Motor neuron (in vitro differentiated cells): ENCODE measurements around the gene B3GAT1. TPM values are rescaled to one million over a fixed set of nuclear protein-coding genes. Genes with fewer than 3 reads are reported as not detected.

Experiments used
- ATAC-seq, 8 experiments: fragments of 200-7000 bp; cut with Tn5 transposase; replicated peaks in 6 of 8; 2 replicates each; pipeline ENCODE4 v1.8.0; 2021; ENCODE audit warnings: mild to moderate bottlenecking in 8 of 8, moderate library complexity in 8 of 8
- H3K27ac ChIP-seq, 2 donors: fragments of 250-450 bp; sonication (Bioruptor Pico); 2 replicates each; pipeline ENCODE4 v1.9.0; 2021; ENCODE audit warnings: antibody characterized with exemption in 2 of 2, mild to moderate bottlenecking in 2 of 2, moderate library complexity in 1 of 2
- H3K4me1 ChIP-seq, 2 donors: fragments of 250-450 bp; sonication (Bioruptor Pico); replicated peaks in 1 of 2; 2 replicates each; pipeline ENCODE4 v1.6.1; 2021; ENCODE audit warnings: antibody characterized with exemption in 2 of 2, mild to moderate bottlenecking in 2 of 2, moderate library complexity in 1 of 2
- H3K4me3 ChIP-seq, 5 donors: fragments of 250-450 bp; sonication (Bioruptor Pico); 2 replicates each; pipeline ENCODE4 v1.9.0; 2021; ENCODE audit warnings: antibody characterized with exemption in 5 of 5, mild to moderate bottlenecking in 5 of 5, moderate library complexity in 4 of 5
- WGBS, 10 experiments: fragments of 450-650 bp; shearing (Covaris generic); methylation state at CpG; one replicate each; pipeline ENCODE4 v1.0.0; 2022; 5-methylcytosine and 5-hydroxymethylcytosine counted together
- in situ Hi-C, 9 experiments: fragments of 400-800 bp; cut with MboI; loops; one replicate each; pipeline ENCODE4 v1.15.0; 2021; ENCODE audit warnings: low sequenced_read_pairs in 9 of 9, low pct_unique_long_range_greater_than_20kb in 2 of 9; ENCODE audit not compliant: unreplicated experiment in 9 of 9
- total RNA-seq, 8 experiments: library from RNA; unstranded; fragments of 300-600 nt; gene quantifications; 2 replicates each; pipeline versions ENCODE4 v1.2.3 to v1.2.4, GENCODE V29; 2022

Gene B3GAT1
- total RNA-seq, 8 experiments from 2014 or later: 0.18 to 23.9 (median 17.6) TPM

GRCh38 chr11:134380229-134380628, 31.8 kb downstream of the B3GAT1 start:
- WGBS, 10 experiments: 0 to 96% (median 20%) methylated on average over 1 to 7 of the region's 12 CpGs; no CpG with 5 or more reads in 7 of the 10 experiments
- in situ Hi-C loops: no loop called here
- ATAC-seq: no peak
- Histone ChIP-seq H3K27ac (no peak overlapping the region), H3K4me1 (no peaks in the 10 kb centered on the region), H3K4me3 (no peak overlapping the region)

GRCh38 chr11:134379241-134379640, 32.8 kb downstream of the B3GAT1 start:
- Histone ChIP-seq H3K4me1 (no peaks in the 10 kb centered on the region), H3K4me3 (no peak overlapping the region), H3K27ac (no peak overlapping the region)
- ATAC-seq: no peak
- in situ Hi-C loops: no loop called here
- 90% methylated on average over 2 of the region's 2 CpGs; no CpG with 5 or more reads in 9 of the 10 experiments for WGBS, 10 experiments

GRCh38 chr11:134377876-134378275, 34.2 kb downstream of the B3GAT1 start:
- WGBS, 10 experiments: 60 to 100% (median 100%) methylated on average over 1 to 4 of the region's 14 CpGs; no CpG with 5 or more reads in 7 of the 10 experiments
- no peak for ATAC-seq
- H3K4me1 ChIP-seq: no peaks in the 10 kb centered on the region
- no peak overlapping the region for H3K4me3 ChIP-seq
- H3K27ac ChIP-seq: no peak overlapping the region
- in situ Hi-C loops: no loop called here

GRCh38 chr11:134376150-134376921, 35.7 kb downstream of the B3GAT1 start:
- ATAC-seq: no peak
- WGBS, 10 experiments: 0 to 50% (median 20%) methylated on average over 1 to 7 of the region's 18 CpGs; no CpG with 5 or more reads in 5 of the 10 experiments
- H3K4me1 ChIP-seq: no peaks in the 10 kb centered on the region
- in situ Hi-C loops: no loop called here
- H3K27ac ChIP-seq: no peak overlapping the region
- no peak overlapping the region for H3K4me3 ChIP-seq

GRCh38 chr11:134374891-134375550, 37.0 kb downstream of the B3GAT1 start:
- no peaks in the 10 kb centered on the region for H3K4me1 ChIP-seq
- WGBS, 10 experiments: 38 to 100% (median 88%) methylated on average over 1 to 6 of the region's 16 CpGs; no CpG with 5 or more reads in 2 of the 10 experiments
- in situ Hi-C loops: no loop called here
- H3K4me3 ChIP-seq: no peak overlapping the region
- ATAC-seq: no peak
- no peak overlapping the region for H3K27ac ChIP-seq

GRCh38 chr11:134374171-134374570, 37.9 kb downstream of the B3GAT1 start:
- no peaks in the 10 kb centered on the region for H3K4me1 ChIP-seq
- no peak for ATAC-seq
- H3K27ac ChIP-seq: no peak overlapping the region
- in situ Hi-C loops: no loop called here
- 25 to 100% (median 92%) methylated on average over 1 to 5 of the region's 9 CpGs; no CpG with 5 or more reads in 5 of the 10 experiments for WGBS, 10 experiments
- no peak overlapping the region for H3K4me3 ChIP-seq

GRCh38 chr11:134373591-134374052, 38.4 kb downstream of the B3GAT1 start:
- H3K27ac ChIP-seq: no peak overlapping the region
- in situ Hi-C loops: no loop called here
- no peak for ATAC-seq
- 28 to 92% (median 85%) methylated on average over 3 to 5 of the region's 14 CpGs; no CpG with 5 or more reads in 7 of the 10 experiments for WGBS, 10 experiments
- H3K4me1 ChIP-seq: no peaks in the 10 kb centered on the region
- H3K4me3 ChIP-seq: no peak overlapping the region

- H3K4me1 ChIP-seq: no peaks in the 10 kb centered on the region
- in situ Hi-C loops: no loop called here
- H3K4me3 ChIP-seq: no peak overlapping the region
- WGBS, 10 experiments: 61 to 100% (median 85%) methylated on average over 1 to 6 of the region's 8 CpGs; no CpG with 5 or more reads in 3 of the 10 experiments
- no peak overlapping the region for H3K27ac ChIP-seq
- peak in 1 of 8 experiments; percentile 42 for ATAC-seq
Observed at GRCh38 chr11:134372961-134373360, 39.1 kb downstream of the B3GAT1 start.

GRCh38 chr11:134372536-134372935, 39.5 kb downstream of the B3GAT1 start:
- H3K27ac ChIP-seq: no peak overlapping the region
- no peak for ATAC-seq
- 6 to 100% (median 90%) methylated on average over 1 to 6 of the region's 10 CpGs; no CpG with 5 or more reads in 5 of the 10 experiments for WGBS, 10 experiments
- in situ Hi-C loops: no loop called here
- H3K4me3 ChIP-seq: no peak overlapping the region
- no peaks in the 10 kb centered on the region for H3K4me1 ChIP-seq

GRCh38 chr11:134371436-134372185, 40.4 kb downstream of the B3GAT1 start:
- Histone ChIP-seq H3K4me1 (peaks cover 0 to 4% of the 10 kb centered on the region in 2 donors), H3K27ac (no peak overlapping the region), H3K4me3 (no peak overlapping the region)
- WGBS, 10 experiments: 0 to 100% (median 95%) methylated on average over 1 to 12 of the region's 22 CpGs; no CpG with 5 or more reads in 5 of the 10 experiments
- in situ Hi-C loops: no loop called here
- ATAC-seq: no peak

- Histone ChIP-seq H3K4me3 (no peak overlapping the region), H3K4me1 (peaks cover 0 to 8% of the 10 kb centered on the region in 2 donors), H3K27ac (no peak overlapping the region)
- in situ Hi-C loops: no loop called here
- no peak for ATAC-seq
- 33 to 100% (median 94%) methylated on average over 2 to 4 of the region's 19 CpGs; no CpG with 5 or more reads in 4 of the 10 experiments for WGBS, 10 experiments
Observed at GRCh38 chr11:134370526-134371435, 41.3 kb downstream of the B3GAT1 start.
